RPMI7951 (cell line): ENCODE data around the gene AIG1. TPM values are rescaled to one million over a fixed set of nuclear protein-coding genes. Genes with fewer than 3 reads are reported as not detected.
"Not testable (repeated sequence)": the region's sequence is repeated elsewhere in the genome, so short reads cannot be mapped to it uniquely, and the experiment has no call there.

Experiments
- DNase-seq: peaks from one replicate; pipeline ENCODE4 v3.0.0-alpha.2; 2012; ENCODE audit warnings: low read depth
- total RNA-seq: library from RNA; depleted of rRNA; stranded (reverse); fragments of >200 nt; shearing (Covaris generic); gene quantifications from 2 replicates; pipeline ENCODE4 v1.2.3, GENCODE V29; 2014

AIG1 gene
- total RNA-seq, 1 experiment from 2014 or later: 112 TPM

- no peak for DNase-seq
These were observed 4.8 kb upstream of the AIG1 start for GRCh38 chr6:143055891-143056290.

DNA sequence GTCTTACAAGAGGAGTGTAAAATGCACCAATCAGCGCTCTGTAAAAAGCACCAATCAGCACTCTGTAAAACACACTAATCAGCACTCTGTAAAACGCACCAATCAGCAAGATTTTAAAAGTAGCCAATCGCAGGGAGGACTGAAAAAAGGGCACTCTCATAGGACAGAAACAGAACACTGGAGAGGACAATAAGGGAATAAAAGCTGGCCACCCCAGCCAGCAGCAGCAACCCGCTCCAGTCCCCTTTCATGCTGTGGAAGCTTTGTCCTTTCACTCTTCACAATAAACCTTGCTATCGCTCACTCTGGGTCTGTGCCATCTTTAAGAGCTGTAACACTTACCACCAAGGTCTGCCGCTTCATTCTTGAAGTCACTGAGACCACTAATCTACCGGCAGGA is 1.7 kb upstream of the AIG1 start:
- DNase-seq: peak; percentile 28

DNA sequence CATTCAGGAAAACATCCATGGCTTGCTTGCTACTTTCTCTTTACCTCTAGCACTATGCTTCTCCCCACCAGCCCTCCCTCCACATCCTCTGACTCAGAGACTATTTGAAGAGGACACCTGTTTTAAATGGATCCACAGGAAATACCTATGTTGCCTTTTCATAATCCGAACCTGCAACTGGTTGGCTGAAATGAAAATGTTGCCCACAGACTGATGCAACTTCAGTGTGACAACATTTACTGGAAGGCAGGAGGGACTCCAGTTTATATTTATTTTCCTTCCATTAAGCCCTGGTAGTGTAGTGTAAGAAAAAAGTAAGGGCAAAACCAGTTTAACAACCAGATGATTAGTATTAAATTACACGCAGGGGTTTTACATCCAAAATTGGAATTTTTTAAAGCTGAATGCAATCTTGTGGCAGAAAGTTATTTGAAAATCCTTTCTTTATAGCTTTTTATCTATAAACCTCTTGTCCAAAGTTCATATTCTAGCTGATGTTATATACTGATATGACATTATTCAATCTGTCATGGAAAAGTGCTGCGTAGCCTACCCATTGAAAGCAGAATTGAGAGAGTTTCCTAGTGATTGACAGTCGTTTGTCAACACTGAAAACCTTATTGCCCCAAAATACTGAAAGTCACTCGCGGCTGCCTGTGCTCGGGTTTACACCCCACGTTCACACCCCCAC is 881 bp upstream of the AIG1 start:
- DNase-seq: peak; percentile 76

GRCh38 chr6:143060354-143060805 is 309 bp upstream of the AIG1 start:
- peak; percentile 88 for DNase-seq

DNA sequence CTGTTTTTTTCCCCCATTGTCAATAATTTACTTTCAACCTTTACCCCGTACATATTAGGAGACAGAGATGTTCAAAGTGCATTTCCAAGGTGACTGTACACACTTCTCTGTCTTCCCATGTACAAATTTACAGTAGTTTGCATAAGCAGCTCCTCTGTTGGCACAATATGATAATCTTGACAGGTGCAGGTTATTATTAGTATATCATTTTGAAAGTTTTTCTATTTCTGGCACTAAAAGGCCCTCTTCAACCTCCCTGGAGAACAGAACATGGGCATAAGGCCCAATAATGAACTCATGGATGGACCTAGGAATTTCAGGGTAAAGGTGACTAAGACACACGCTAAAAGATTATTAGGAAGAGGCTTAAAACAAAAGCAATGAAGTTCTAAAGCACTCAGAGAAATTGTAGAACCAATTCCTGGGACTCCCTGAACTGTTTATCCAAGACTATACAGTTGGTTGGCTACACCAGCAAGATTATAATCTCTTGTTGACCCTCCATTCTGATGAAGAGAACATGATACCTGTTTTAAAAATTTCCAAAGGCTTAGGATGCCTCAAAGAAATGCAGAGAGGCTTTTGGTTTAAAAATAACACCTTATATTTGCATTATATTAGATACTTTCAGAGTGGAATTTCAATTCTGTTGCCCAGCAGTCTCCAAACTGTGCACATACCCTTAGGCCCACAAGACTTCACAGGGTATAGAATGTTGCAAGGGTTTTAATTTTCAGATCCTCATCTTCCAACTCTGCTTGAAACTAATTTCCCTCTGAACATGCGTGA is 1.1 kb downstream of the AIG1 start:
- DNase-seq: no peak

- no peak for DNase-seq
These were observed 1.9 kb downstream of the AIG1 start for GRCh38 chr6:143062551-143062950.

- DNase-seq: peak; percentile 19
These were observed 2.9 kb downstream of the AIG1 start for GRCh38 chr6:143063631-143064030.

DNA sequence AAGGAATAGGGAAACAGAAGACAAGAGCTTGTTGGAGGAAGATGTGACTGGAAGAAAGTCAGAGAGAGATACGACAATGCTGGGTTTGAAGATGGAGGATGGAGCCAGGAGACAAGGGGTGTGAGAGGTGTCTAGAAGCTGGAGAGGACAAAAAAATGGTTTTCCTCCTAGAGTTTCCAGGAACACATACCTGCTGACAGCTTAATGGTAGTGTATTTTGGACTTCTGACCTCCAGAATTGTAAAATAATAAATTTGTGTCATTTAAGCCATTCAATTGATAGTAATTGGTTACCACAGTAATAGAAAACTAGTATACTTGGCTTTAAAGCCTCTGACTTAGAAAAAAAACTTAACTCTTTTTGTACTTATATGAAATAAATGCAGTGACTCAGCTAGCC is 3.6 kb downstream of the AIG1 start:
- no peak for DNase-seq

- peak; percentile 76 for DNase-seq
These were observed 4.4 kb downstream of the AIG1 start for GRCh38 chr6:143064951-143065683.

- no peak for DNase-seq
These were observed 7.3 kb downstream of the AIG1 start for GRCh38 chr6:143068001-143068400.

GRCh38 chr6:143074101-143074500 is 13.4 kb downstream of the AIG1 start:
- no peak for DNase-seq

DNA sequence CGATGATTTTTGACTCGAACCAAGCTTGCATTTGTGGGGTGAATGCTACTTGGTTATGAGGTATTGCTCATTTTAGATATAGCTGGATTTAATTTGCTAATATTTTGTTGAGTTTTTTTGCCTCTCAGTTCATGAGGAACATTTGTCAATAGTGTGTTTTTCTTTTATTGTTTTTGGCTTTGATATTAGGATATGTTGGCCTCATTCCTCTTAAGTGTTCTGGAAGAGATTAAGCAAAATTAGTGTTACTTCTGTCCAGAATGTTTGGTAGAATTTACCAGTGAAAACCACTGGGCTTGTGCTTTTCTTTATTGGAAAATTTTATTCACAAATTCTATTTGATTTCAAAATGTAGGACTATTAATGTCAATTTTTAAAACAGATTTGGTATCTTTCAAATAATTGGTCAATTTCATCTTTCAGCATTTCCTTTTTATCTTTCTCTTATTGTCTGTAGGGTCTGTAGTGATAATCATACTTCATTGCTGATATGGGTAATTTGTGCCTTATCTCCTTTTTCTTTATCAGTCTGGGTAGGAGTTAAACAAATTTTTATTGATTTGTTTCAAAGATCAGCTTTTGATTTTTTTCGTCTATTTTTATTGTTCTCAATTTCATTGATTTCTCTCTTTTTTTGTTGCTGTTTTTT is 14.1 kb downstream of the AIG1 start:
- no peak for DNase-seq

GRCh38 chr6:143078468-143079324 is 18.0 kb downstream of the AIG1 start:
- no peak for DNase-seq

DNA sequence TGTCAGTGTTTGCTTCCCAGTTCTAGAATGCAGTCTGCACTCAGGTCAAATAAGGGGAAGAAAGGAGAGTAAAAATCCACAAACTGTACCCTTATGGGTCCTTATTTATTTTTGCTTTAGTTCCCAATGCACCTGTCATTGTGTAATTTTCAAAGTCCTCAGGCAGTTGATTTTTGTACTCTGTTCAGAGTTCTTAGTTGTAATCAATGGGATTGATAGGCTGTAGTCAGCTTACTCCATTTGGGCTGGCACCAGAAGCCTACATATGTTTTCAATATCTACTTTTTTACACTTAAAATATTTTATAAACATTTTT is 18.6 kb downstream of the AIG1 start:
- no peak for DNase-seq

GRCh38 chr6:143082274-143082673 is 21.6 kb downstream of the AIG1 start:
- not testable (repeated sequence) for DNase-seq

GRCh38 chr6:143084019-143084418 is 23.3 kb downstream of the AIG1 start:
- DNase-seq: peak; percentile 92

GRCh38 chr6:143087335-143087734 is 26.6 kb downstream of the AIG1 start:
- not testable (repeated sequence) for DNase-seq

DNA sequence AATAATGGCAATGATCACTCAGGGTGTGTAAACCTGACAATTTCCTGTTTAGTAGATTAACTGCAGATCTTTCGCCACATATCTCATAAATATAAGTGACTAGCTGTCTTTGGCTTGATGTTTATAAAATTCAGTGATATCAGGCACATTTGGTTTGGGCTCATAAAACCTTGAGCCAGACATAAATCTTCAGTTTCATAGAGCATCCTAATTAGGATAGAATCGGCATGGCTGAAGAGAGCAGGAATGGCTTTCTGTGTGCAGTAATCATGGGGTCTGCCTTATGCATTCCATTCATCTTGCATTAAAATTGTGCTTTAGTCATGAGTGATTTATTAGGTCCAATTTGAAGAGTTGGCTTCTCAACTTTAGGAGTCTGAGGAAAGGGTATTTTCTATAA is 27.2 kb downstream of the AIG1 start:
- no peak for DNase-seq

DNA sequence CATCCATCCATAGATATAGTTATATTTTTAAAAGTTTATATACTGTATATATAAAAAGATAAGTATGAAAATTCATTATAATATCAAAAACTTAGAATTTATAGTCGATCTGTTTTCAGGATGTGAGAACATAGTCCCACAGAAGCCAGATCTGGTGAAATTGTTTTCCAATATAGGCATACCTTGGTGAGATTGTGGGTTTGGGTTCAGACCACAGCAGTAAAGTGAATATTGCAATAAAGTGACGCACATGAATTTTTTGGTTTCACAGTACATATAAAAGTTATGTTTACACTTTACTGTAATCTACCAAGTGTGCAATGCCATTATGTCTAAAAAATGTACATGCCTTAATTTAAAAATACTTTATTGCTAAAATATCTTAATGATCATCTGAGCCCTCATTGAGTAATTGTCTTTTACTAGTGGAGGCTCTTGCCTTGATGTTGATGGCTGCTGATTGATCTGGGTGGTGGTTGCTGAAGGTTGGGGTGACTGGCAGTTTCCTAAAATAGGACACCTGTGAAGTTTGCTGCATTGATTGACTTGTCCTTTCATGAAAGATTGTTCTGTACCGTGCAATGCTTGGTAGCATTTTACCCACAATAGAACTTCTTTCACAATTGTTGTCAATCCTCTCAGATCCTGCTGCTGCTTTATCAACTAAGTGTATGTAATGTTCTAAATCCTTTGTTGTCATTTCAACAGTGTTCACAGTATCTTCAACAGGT is 29.8 kb downstream of the AIG1 start:
- DNase-seq: no peak

DNA sequence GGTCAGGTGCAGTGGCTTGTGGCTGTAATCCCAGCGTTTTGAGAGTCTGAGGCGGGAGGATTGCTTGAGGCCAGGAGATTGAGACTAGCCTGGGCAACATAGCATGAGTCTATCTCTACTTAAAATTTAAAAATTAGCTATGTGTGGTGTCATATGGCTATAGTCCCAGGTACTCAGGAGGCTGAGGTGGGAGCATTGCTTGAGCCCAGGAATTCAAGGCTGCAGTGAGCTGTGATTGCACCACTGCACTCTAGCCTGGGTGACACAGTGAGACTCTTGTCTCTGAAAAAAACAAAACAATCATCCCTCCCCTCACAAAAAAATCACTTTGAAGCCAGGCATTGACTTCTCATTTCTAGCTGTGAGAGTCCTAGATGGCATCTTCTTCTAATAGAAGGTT is 32.1 kb downstream of the AIG1 start:
- DNase-seq: no peak

- no peak for DNase-seq
These were observed 32.6 kb downstream of the AIG1 start for GRCh38 chr6:143093290-143093689.
